ES-I3 (cell line): ENCODE data around the gene TP73.

ENCODE experiments used
- H3K36me3 ChIP-seq: 2 replicates; pipeline ENCODE4 v1.6.1; 2013; ENCODE audit warnings: mild to moderate bottlenecking, low read length, control low read depth, moderate library complexity; ENCODE audit not compliant: insufficient read depth
- H3K4me1 ChIP-seq: 2 replicates; pipeline ENCODE4 v1.6.1; 2013; ENCODE audit warnings: mild to moderate bottlenecking, control low read depth, low read length; ENCODE audit not compliant: insufficient read depth
- H3K9ac ChIP-seq: 2 replicates; pipeline ENCODE4 v1.6.1; 2013; ENCODE audit warnings: low read depth, mild to moderate bottlenecking, low read length, moderate library complexity
- H3K9me3 ChIP-seq: 2 replicates; pipeline ENCODE4 v1.6.1; 2013; ENCODE audit warnings: mild to moderate bottlenecking, low read length, moderate library complexity; ENCODE audit not compliant: control insufficient read depth, insufficient read depth

Gene TP73

GRCh38 chr1:3649342-3650247 is 2.7 kb upstream of the TP73 start, which contains the start of gene WRAP73:
Gene WRAP73, minus strand, starts transcription at chr1:3650103. Its CDS starts 104 bp downstream, at chr1:3649999.
- Histone ChIP-seq H3K4me1 (no peaks in the 10 kb centered on the region; the same call in 1 of the 2 replicates), H3K9me3 (no peaks in the 10 kb centered on the region), H3K9ac (peak within 1 kb of the TSS; percentile 93), H3K36me3 (no peaks in the 10 kb centered on the region)

GRCh38 chr1:3650248-3651025 is 1.9 kb upstream of the TP73 start:
- H3K9ac ChIP-seq, result peak overlapping the region; percentile 93; the same call in 1 of the 2 replicates
- H3K4me1 ChIP-seq, result no peaks in the 10 kb centered on the region; the same call in 1 of the 2 replicates

GRCh38 chr1:3651026-3651929 is 1.0 kb upstream of the TP73 start:
- no peaks in the 10 kb centered on the region for H3K36me3 ChIP-seq
- H3K9me3 ChIP-seq, result no peaks in the 10 kb centered on the region
- peak overlapping the region; percentile 50; the same call in 1 of the 2 replicates for H3K9ac ChIP-seq
- no peaks in the 10 kb centered on the region; the same call in 1 of the 2 replicates for H3K4me1 ChIP-seq

More at GRCh38 chr1:3650248-3651025, 1.9 kb upstream of the TP73 start:
- no peaks in the 10 kb centered on the region for H3K36me3 ChIP-seq
- no peaks in the 10 kb centered on the region for H3K9me3 ChIP-seq

GRCh38 chr1:3652548-3653285 is 401 bp downstream of the TP73 start:
- H3K4me1 ChIP-seq, result no peaks in the 10 kb centered on the region; the same call in 1 of the 2 replicates
- no peaks in the 10 kb centered on the region for H3K9me3 ChIP-seq
- H3K36me3 ChIP-seq, result no peaks in the 10 kb centered on the region
- peak overlapping the region; percentile 50 for H3K9ac ChIP-seq

GRCh38 chr1:3653286-3653618 is 936 bp downstream of the TP73 start:
- Histone ChIP-seq H3K9ac (peak overlapping the region; percentile 50; the same call in 1 of the 2 replicates), H3K9me3 (no peaks in the 10 kb centered on the region), H3K36me3 (no peaks in the 10 kb centered on the region), H3K4me1 (no peaks in the 10 kb centered on the region; the same call in 1 of the 2 replicates)

GRCh38 chr1:3654549-3655281 is 2.4 kb downstream of the TP73 start:
- H3K4me1 ChIP-seq, result no peaks in the 10 kb centered on the region; the same call in 1 of the 2 replicates
- H3K36me3 ChIP-seq, result no peaks in the 10 kb centered on the region
- H3K9ac ChIP-seq, result no peak overlapping the region
- no peaks in the 10 kb centered on the region for H3K9me3 ChIP-seq

GRCh38 chr1:3656450-3657095 is 4.3 kb downstream of the TP73 start:
- no peaks in the 10 kb centered on the region for H3K9me3 ChIP-seq
- no peaks in the 10 kb centered on the region; the same call in 1 of the 2 replicates for H3K4me1 ChIP-seq
- no peaks in the 10 kb centered on the region for H3K36me3 ChIP-seq
- no peak overlapping the region for H3K9ac ChIP-seq

GRCh38 chr1:3657096-3657475 is 4.8 kb downstream of the TP73 start:
- H3K4me1 ChIP-seq, result no peaks in the 10 kb centered on the region; the same call in 1 of the 2 replicates
- no peaks in the 10 kb centered on the region for H3K9me3 ChIP-seq
- H3K36me3 ChIP-seq, result no peaks in the 10 kb centered on the region
- no peak overlapping the region for H3K9ac ChIP-seq

GRCh38 chr1:3657578-3658230 is 5.4 kb downstream of the TP73 start:
- H3K9me3 ChIP-seq, result no peaks in the 10 kb centered on the region
- H3K9ac ChIP-seq, result no peak overlapping the region
- no peaks in the 10 kb centered on the region for H3K36me3 ChIP-seq
- no peaks in the 10 kb centered on the region; the same call in 1 of the 2 replicates for H3K4me1 ChIP-seq

- no peak overlapping the region for H3K9ac ChIP-seq
- H3K36me3 ChIP-seq, result no peaks in the 10 kb centered on the region
- H3K9me3 ChIP-seq, result no peaks in the 10 kb centered on the region
- H3K4me1 ChIP-seq, result no peaks in the 10 kb centered on the region; the same call in 1 of the 2 replicates
Measured at GRCh38 chr1:3658231-3658615, 5.9 kb downstream of the TP73 start.

GRCh38 chr1:3659093-3659492 is 6.8 kb downstream of the TP73 start:
- Histone ChIP-seq H3K9me3 (no peaks in the 10 kb centered on the region), H3K4me1 (no peaks in the 10 kb centered on the region), H3K9ac (no peak overlapping the region), H3K36me3 (no peaks in the 10 kb centered on the region)

- Histone ChIP-seq H3K4me1 (no peaks in the 10 kb centered on the region; the same call in 1 of the 2 replicates), H3K9ac (no peak overlapping the region), H3K9me3 (no peaks in the 10 kb centered on the region), H3K36me3 (no peaks in the 10 kb centered on the region)
Measured at GRCh38 chr1:3660704-3661103, 8.4 kb downstream of the TP73 start.
